Fibroblast of mammary gland (primary cell): ENCODE results near the gene HSD17B14.

Experiments
- DNase-seq: peaks from one replicate; pipeline ENCODE4 v3.0.0-alpha.2; 2010; ENCODE audit warnings: low read depth
- H3K4me3 ChIP-seq: 2 replicates; pipeline ENCODE4 v1.5.1; 2011; ENCODE audit warnings: low read depth, mild to moderate bottlenecking, low read length, moderate library complexity; ENCODE audit not compliant: control insufficient read depth
- TF ChIP-seq, protein P1 (sequence below): conservative IDR thresholded peaks from 2 replicates; pipeline ENCODE4 v1.5.1; 2011; ENCODE audit warnings: low read depth, low read length, inconsistent platforms; ENCODE audit not compliant: control insufficient read depth, insufficient read depth

Gene HSD17B14

DNA sequence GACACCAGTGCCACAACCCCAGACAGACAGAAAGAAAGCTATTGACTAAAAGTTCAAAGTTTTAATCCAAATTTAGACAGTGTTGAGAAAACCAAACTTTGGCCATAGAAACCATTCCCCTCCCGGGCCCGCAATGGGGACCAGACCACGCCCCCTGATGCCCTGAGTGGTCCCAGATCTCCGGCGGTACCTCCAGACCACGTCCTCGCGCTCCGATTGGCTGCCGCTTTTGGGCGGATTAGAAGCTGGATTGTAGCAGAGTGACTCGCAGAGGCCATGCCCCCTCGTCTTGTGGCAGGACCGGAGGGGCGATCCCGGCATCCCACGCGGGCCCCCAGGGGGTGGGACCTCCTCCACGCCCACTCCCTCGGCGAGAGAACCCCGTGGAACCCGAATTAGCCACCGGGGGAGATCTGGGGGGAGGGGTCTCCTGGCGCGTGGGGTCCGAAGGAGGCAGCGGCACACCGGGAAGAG lies 797 bp upstream of the HSD17B14 start:
- peak; percentile 83 for DNase-seq
- H3K4me3 ChIP-seq: peak overlapping the region; percentile 46
- TF ChIP-seq, protein P1, sequence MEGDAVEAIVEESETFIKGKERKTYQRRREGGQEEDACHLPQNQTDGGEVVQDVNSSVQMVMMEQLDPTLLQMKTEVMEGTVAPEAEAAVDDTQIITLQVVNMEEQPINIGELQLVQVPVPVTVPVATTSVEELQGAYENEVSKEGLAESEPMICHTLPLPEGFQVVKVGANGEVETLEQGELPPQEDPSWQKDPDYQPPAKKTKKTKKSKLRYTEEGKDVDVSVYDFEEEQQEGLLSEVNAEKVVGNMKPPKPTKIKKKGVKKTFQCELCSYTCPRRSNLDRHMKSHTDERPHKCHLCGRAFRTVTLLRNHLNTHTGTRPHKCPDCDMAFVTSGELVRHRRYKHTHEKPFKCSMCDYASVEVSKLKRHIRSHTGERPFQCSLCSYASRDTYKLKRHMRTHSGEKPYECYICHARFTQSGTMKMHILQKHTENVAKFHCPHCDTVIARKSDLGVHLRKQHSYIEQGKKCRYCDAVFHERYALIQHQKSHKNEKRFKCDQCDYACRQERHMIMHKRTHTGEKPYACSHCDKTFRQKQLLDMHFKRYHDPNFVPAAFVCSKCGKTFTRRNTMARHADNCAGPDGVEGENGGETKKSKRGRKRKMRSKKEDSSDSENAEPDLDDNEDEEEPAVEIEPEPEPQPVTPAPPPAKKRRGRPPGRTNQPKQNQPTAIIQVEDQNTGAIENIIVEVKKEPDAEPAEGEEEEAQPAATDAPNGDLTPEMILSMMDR: no peak

DNA sequence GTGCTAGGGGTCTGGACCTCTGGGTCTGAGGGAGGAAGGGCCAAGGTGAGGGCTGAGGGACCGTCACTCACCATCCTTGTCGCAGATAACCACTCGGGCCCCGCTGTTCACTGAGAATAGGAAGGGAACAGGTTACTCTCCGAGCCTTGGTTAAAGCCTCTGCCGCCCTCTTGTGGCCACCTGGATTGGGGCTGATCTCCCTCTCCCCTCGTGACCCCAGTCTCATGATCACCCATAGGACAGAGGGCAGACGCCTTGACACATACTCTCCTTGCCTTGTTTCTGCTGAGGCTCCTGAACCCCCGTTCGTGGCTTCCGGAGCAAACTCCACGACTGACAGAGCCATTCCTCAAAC lies 580 bp downstream of the HSD17B14 start:
- H3K4me3 ChIP-seq: peak overlapping the region; percentile 46
- DNase-seq: peak; percentile 84
- TF ChIP-seq, protein P1: peak; percentile 95

DNA sequence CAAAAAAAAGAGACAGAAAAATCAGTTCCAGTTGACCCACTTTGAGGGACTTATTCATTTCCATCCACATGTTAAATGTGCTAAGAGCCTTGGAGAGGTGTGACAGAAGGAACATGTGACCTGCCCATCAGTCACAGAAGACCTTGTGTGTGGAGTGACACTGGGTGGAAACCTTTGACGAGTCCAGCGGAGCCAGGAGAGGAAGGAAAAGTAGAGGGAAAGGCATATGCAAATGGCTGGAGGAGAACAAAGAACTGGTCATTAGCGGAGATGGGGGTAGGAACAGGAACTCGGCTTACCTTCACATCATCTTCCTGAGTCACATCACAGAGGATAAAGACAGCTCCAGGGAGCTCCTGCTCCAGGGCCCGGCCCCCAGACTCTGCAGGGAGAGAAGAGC lies 2.3 kb downstream of the HSD17B14 start:
- DNase-seq: no peak
- no peak overlapping the region for H3K4me3 ChIP-seq
- TF ChIP-seq, protein P1: no peak

DNA sequence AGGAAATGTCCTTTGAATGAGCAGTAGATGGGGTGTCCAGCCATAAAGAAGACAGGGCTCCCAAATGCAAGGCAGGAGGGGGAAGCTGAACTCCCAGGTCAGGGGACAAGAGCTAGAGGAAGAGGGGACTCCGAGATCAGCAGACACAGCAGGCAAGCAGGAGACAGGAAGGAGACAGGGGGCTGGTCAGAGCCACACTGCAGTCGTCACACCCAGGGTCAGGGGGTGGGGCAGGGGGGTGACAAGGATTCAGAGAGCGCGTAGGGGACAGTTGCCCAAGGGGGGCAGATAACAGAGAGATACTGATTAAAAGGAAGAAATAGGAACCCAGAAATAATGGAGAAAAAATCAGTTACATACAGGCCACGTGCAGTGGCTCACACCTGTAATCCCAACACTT lies 3.2 kb downstream of the HSD17B14 start:
- no peak overlapping the region for H3K4me3 ChIP-seq
- TF ChIP-seq, protein P1: no peak
- no peak for DNase-seq

DNA sequence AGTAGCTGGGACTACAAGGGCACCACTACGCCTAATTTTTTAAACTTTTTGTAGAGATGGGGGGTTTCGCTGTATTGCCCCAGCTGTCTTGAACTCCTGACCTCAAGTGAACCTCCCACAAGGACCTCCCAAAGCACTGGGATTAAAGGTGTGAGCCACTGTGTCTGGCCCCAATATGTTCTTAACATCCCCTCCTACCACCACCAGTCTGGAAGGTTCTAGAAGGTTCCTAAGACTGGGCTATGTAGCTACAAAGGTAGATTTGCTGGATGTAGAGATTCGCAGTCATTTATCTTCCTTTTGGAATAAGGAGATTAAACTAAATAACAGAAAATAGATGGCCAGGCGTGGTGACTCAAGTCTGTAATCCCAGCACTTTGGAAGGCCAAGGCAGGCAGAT lies 5.3 kb downstream of the HSD17B14 start:
- DNase-seq: no peak
- H3K4me3 ChIP-seq: no peak overlapping the region
- TF ChIP-seq, protein P1: no peak

DNA sequence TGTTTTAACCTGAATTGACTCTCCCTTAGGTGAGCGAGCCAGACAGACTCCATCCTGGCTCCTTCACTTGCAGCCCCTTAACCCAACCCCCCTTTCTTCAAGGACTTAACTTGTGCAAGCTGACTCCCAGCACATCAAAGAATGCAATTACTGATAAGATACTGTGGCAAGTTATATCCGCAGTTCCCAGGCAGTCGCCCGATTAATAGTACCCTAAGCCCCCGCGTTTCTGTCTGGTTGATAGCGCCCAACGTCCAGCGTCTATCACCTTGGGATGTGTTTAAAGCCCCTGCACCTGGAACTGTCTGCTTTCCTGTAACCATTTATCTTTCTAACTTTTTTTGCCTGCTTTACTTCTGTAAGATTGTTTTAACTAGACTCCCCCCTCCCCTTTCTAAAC lies 6.2 kb downstream of the HSD17B14 start:
- DNase-seq: no peak
- TF ChIP-seq, protein P1: no peak
- no peak overlapping the region for H3K4me3 ChIP-seq

DNA sequence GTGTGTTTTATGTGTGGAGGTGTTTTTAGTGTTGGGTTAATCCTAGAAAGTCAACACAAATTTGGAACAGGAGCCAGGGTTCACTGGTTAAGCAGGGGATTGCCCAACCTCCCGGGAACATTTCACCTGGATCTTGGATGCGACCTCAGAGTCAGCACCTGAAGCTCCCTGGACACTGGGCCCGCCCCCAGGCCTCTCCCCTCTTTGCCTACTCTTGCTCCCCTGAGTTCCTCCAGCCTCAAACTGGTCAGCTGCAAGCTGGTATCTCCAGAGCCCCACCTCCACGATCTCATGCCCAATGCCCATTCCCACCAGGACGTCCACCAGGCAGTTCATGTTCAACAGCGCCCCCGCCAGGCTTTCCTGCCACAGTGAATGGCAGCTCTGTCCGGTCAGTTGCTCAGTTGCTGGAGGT lies 9.7 kb downstream of the HSD17B14 start:
- DNase-seq: no peak
- TF ChIP-seq, protein P1: peak; percentile 9
- no peak overlapping the region for H3K4me3 ChIP-seq
